GM12875 (cell line): ENCODE data around the gene TBX18.

Experiments used
- H3K4me3 ChIP-seq: one replicate; pipeline ENCODE4 v1.5.1; 2011; ENCODE audit warnings: low read depth, low read length, control low read depth
- TF ChIP-seq, protein P1 (sequence below): IDR thresholded peaks from 2 replicates; pipeline ENCODE4 v1.5.1; 2011; ENCODE audit warnings: low read depth, mild to moderate bottlenecking, control low read depth, inconsistent platforms, low read length, moderate library complexity, borderline replicate concordance; ENCODE audit not compliant: insufficient read depth

Gene TBX18

DNA sequence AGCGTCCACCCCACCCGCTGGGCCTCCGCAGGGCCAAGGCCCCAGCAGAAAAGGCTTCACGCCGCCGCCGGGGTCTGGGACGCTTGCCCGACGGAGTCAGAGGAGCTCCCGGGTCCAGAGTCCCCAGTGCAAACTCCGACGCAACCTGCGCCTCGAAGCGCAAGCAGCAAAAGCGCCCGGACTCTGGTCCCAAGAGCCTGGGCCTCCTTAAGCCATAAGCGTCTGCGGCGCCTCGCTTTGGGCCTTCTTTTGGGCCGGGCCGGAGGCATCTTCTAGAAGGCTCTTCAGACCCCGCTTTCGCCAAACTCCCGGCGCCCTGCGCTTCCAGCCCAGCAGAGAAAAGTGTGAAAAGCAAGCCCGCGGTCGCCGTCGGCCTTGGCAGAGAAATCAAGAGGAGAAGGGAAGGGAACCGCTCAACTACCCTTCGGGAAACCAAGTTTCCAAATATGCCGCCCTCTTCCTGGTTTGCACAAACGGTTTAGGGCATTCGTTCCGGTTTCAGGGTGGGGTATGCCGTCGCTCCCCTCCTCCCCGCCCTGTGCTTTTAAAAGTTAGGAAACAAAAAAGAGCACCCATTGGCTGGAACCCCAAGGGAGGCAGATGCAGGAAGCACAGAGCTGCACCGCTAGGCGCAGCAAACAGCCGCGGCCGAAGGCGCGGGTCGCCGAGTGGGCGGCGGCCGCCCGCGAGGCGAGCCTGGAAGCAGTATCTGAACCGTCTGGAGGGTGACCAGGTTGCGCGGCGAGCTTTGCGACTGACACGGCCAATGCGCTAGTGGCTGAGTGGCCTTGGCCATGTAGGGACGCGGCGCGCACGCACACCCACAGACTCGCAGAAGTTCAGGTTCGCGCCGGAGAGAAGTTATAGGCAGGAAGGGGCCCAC, 1.2 kb downstream of the TBX18 start:
- no peak overlapping the region for H3K4me3 ChIP-seq
- TF ChIP-seq, protein P1, sequence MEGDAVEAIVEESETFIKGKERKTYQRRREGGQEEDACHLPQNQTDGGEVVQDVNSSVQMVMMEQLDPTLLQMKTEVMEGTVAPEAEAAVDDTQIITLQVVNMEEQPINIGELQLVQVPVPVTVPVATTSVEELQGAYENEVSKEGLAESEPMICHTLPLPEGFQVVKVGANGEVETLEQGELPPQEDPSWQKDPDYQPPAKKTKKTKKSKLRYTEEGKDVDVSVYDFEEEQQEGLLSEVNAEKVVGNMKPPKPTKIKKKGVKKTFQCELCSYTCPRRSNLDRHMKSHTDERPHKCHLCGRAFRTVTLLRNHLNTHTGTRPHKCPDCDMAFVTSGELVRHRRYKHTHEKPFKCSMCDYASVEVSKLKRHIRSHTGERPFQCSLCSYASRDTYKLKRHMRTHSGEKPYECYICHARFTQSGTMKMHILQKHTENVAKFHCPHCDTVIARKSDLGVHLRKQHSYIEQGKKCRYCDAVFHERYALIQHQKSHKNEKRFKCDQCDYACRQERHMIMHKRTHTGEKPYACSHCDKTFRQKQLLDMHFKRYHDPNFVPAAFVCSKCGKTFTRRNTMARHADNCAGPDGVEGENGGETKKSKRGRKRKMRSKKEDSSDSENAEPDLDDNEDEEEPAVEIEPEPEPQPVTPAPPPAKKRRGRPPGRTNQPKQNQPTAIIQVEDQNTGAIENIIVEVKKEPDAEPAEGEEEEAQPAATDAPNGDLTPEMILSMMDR: no peak

- no peak overlapping the region for H3K4me3 ChIP-seq
- TF ChIP-seq, protein P1: no peak
Measured at GRCh38 chr6:84762220-84763002, 2.0 kb downstream of the TBX18 start.

- TF ChIP-seq, protein P1: no peak
- no peak overlapping the region for H3K4me3 ChIP-seq
Measured at GRCh38 chr6:84758486-84758885, 5.9 kb downstream of the TBX18 start.

DNA sequence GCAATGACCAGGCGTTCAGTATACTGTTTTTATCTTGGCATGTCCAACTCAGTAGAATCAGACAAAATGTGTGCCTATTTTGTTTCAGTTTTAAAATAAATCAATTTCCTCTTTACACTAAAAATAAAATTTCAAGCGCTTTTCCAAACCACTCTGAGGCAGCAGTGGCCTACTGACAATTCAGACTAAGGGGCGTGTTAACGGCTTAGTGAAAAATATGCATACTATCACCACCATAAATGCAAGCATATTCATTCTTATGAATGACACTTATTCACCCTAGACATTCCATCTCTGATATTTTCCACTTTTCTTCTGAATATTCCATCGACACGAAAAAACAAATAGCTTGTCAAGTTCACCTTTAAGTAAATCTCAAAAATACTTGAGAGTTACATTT, 7.5 kb downstream of the TBX18 start:
- no peak overlapping the region for H3K4me3 ChIP-seq
- TF ChIP-seq, protein P1: no peak

DNA sequence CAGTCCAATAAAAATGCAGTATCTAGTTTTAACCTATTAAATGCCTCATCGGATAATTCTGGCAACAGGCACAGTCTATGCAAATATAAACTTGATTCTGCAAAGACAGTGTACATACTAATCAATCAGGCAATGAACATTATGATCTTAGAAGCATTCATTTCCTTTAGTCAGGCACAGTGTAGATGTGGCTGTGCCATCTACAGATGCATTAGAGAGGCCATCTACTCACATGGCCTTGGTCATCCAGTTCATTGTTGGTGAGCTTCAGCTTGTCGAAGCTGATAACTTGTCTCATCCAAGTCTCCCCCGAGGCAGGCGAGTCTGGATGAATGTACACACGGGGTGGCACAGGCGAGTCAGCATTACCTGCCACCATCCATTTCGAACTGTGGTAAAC, 7.9 kb downstream of the TBX18 start:
- no peak overlapping the region for H3K4me3 ChIP-seq
- TF ChIP-seq, protein P1: no peak

- no peak overlapping the region for H3K4me3 ChIP-seq
- TF ChIP-seq, protein P1: no peak
Measured at GRCh38 chr6:84753173-84753572, 11.2 kb downstream of the TBX18 start.
